ENCODE data around the gene FOXP2. TPM values are rescaled to one million over a fixed set of nuclear protein-coding genes. Genes with fewer than 3 reads are reported as not detected.

FOXP2 gene
- total and polyA plus RNA-seq, 2 donors (not counting 3 experiments of a cell fraction or from before 2014, with no cell fraction given) = 0.37 to 2.7 TPM

- Histone ChIP-seq H4K20me1 (replicated peaks; ENCODE audit: control insufficient read depth, extremely low read depth, insufficient read depth, low read length) (no peaks in the 10 kb centered on the region), H3K36me3 (ENCODE audit: control insufficient read depth in 2 of 2, extremely low read depth in 1 of 2, insufficient read depth in 2 of 2, low read length in 2 of 2) (no peaks in the 10 kb centered on the region), H3K9me1 (replicated peaks; ENCODE audit: control insufficient read depth, extremely low read depth, insufficient read depth, low read length) (no peaks in the 10 kb centered on the region), H3K4me2 (ENCODE audit: insufficient read depth, low read length) (peak overlapping the region; percentile 25), H3K9me3 (replicated peaks; ENCODE audit: control insufficient read depth, insufficient read depth, low read length) (no peaks in the 10 kb centered on the region), H3K4me3 (replicated peaks in 1 of 3; ENCODE audit: insufficient read depth in 1 of 3, low read depth in 1 of 3, low read length in 3 of 3) (no peak overlapping the region), H3K27me3 (ENCODE audit: control insufficient read depth in 2 of 2, insufficient read depth in 2 of 2, low read length in 2 of 2) (no peaks in the 10 kb centered on the region), H3K79me2 (ENCODE audit: control insufficient read depth, insufficient read depth, low read length) (no peaks in the 10 kb centered on the region), H3K4me1 (ENCODE audit: control insufficient read depth, extremely low read depth, insufficient read depth, low read length) (peaks cover 11% of the 10 kb centered on the region), H3K27ac (ENCODE audit: insufficient read depth, low read depth, low read length) (no peak overlapping the region), H2AFZ (ENCODE audit: low read depth, low read length) (no peak overlapping the region), H3K9ac (replicated peaks; ENCODE audit: extremely low read depth, insufficient read depth, low read length) (no peak overlapping the region)
- FAIRE-seq (peak; percentile 35), DNase-seq (ENCODE audit: low read depth, low spot score) (peak; percentile 69)
- no TSS peak for BruUV-seq (replicated peaks)
- dilution Hi-C loops (cut with MboI; ENCODE audit: extremely low pct_ligation_motif_present, low sequenced_read_pairs) = no loop called here
- intact Hi-C loops (cut with micrococcal nuclease) = no loop called here
- CTCF ChIA-PET = interaction anchor here (2.0 kb wide), 1 partner anchor 18 kb away, joined by 6 read pairs; no protein-coding TSS in a partner anchor
- POLR2A ChIA-PET = no interaction called here
- TF ChIP-seq POLR2A (IDR thresholded peaks at IDR 0.05; ENCODE audit: low read depth, low read length) = no peak
- TF ChIP-seq, protein P1, sequence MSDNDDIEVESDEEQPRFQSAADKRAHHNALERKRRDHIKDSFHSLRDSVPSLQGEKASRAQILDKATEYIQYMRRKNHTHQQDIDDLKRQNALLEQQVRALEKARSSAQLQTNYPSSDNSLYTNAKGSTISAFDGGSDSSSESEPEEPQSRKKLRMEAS (IDR thresholded peaks at IDR 0.05; ENCODE audit: insufficient read depth, insufficient read length) = no peak
- TF ChIP-seq JUN (IDR thresholded peaks at IDR 0.05; ENCODE audit: borderline replicate concordance, insufficient read depth, insufficient read length, low read depth) = no peak
- TF ChIP-seq POLR2AphosphoS5 (IDR thresholded peaks at IDR 0.05; ENCODE audit: insufficient read depth, low read depth, low read length) = no peak
- TF ChIP-seq, protein P2, sequence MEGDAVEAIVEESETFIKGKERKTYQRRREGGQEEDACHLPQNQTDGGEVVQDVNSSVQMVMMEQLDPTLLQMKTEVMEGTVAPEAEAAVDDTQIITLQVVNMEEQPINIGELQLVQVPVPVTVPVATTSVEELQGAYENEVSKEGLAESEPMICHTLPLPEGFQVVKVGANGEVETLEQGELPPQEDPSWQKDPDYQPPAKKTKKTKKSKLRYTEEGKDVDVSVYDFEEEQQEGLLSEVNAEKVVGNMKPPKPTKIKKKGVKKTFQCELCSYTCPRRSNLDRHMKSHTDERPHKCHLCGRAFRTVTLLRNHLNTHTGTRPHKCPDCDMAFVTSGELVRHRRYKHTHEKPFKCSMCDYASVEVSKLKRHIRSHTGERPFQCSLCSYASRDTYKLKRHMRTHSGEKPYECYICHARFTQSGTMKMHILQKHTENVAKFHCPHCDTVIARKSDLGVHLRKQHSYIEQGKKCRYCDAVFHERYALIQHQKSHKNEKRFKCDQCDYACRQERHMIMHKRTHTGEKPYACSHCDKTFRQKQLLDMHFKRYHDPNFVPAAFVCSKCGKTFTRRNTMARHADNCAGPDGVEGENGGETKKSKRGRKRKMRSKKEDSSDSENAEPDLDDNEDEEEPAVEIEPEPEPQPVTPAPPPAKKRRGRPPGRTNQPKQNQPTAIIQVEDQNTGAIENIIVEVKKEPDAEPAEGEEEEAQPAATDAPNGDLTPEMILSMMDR (IDR thresholded peaks at IDR 0.05; ENCODE audit: extremely low read depth in 1 of 2, insufficient read depth in 1 of 2, low read depth in 1 of 2, low read length in 2 of 2) = no peak
- TF ChIP-seq EZH2 (IDR thresholded peaks at IDR 0.05; ENCODE audit: borderline replicate concordance, low read depth, low read length, severe bottlenecking) = no peak
- TF ChIP-seq MYC (IDR thresholded peaks at IDR 0.05; ENCODE audit: low read depth, low read length) = no peak
- TF ChIP-seq FOS (IDR thresholded peaks at IDR 0.05; ENCODE audit: borderline replicate concordance, insufficient read depth, low read length) = no peak
- no peak for TF ChIP-seq GATA2 (IDR thresholded peaks at IDR 0.05; ENCODE audit: insufficient read depth, insufficient read length, low read depth, low read length)
Measured at GRCh38 chr7:114484226-114484625, 69.6 kb downstream of the FOXP2 start.

All from endothelial cell of umbilical vein (primary cell).